Activated gamma-delta T cell treated with anti-CD3 and anti-CD28 coated beads, Interleukin-2, amount 50 U/mL, for 16 hours (primary cell): Measurements from ENCODE around the gene PMS1.
"Not testable (repeated sequence)": the region's sequence is repeated elsewhere in the genome, so short reads cannot be mapped to it uniquely, and the experiment has no call there.

Experiments used
- DNase-seq: peaks from one replicate; pipeline ENCODE4 v3.0.0-alpha.2; 2020; ENCODE audit warnings: low read depth

PMS1 gene

DNA sequence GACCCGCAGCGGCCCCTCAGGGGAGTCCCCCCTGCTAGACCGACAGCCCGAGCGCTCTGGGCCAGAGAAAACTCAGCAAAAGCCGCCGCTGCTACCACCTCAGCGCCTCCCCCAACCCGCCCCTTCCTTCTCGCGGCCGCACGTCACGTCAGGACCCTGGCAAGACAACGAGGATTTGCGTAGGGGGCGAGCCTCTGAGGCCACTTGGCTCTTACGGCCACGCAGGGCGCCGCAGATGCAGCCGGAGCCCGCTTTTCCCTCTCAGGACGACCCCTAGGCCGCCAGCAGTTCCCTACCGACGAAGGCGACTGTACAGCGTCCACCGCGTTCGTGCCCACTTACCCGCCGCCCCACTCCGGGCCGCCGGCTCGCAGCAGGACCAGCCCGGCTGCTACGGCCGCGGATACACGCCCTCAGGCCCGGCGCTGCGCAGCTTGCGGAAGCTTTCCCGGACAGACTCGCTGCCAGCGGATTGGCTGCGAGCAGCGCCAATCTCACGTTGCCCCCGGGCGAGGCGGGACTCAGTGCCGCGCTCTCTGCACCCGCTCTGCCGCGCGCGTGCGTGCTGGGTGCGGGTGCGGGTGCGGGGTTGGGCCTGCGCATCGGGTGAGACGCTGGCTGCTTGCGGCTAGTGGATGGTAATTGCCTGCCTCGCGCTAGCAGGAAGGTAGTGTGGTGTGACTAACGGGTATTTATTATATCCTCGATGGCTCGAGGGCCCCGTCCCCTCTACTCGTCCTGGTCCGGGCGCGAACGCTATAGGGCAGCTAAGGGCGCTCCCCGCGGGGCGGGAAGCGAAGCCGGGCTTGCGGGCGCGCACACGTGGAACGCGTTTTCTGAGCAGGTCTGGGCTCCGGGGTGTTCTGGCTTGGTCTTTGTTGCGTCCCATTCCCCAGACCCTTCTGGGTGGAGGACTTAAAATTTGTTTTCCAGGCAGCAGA is at the start of gene PMS1, which contains the start of gene ORMDL1:
TSS of gene PMS1 (plus strand) at position 524 of the 941 bp plus-strand sequence. CDS start 7,360 bp downstream, outside the sequence.
TSS of gene ORMDL1 (minus strand) at position 413 of the 941 bp plus-strand sequence. CDS start 1,744 bp downstream, outside the sequence.
- DNase-seq, result peak; percentile 88

DNA sequence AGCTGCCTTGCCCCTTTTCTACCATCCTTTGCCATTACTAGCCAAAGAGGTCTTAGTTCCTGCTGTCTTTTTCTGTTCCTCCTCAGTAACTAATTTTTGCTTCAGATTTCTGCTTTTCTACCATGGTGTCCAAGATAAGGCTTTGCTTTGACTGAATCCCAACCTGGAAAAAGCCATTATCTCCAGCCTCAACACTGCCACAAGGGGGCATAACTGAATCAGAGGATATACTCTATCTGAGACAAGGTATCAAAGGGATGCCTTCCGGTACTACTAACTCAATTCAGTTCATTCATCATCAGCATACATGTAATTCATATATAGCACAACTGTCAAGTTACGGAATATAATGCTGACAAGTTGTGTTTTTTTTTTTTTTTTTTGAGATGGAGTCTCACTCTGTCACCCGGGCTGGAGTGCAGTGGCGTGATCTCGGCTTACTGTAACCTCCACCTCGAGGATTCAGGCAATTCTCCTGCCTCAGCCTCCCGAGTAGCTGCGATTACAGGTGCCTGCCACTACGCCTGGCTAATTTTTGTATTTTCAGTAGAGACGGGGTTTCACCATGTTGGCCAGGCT is 33.1 kb upstream of the PMS1 start:
- DNase-seq, result no peak

DNA sequence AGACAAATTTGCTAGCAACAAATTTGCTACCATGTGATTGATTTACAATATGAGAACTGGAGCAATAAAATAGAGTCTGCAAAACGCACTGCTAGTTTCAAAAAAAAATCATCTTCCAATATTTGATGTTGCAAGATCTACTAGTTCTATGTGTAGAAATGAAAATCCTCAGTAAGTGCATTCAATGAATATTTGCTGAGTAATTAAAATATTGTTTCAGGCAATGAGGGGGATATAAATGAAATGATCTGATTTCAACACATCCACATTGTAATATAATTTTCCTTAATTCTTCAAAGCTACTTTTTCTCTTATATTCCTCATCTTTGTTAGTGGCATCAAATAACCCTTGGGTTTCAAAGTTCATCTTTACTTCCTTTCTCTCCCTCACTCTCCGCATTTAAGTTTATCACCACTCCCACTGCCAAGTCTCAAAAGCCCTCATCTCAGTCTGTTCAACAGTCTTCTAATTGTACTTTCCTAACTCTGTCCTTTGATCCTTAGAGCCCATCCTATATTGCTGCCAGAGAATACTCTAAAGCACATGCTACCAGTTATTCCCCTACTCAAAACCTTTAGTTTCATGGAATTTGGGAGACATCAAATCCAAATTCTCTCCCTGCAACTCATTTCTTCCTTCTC is 27.8 kb upstream of the PMS1 start:
- DNase-seq, result no peak

DNA sequence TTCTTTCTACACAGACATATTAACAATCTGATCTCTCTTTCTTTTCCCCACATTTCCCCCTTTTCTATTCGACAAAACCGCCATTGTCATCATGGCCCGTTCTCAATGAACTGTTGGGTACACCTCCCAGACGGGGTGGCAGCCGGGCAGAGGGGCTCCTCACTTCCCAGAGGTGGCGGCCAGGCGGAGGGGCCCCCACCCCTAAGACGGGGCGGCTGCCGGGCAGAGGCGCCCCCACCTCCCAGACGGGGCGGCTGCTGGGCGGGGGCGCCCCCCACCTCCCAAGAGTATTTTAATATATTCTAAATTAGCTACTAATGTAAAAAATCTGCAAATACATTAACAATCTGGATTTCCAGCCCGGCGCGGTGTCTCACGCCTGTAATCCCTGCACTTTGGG is 24.1 kb upstream of the PMS1 start:
- DNase-seq, result not testable (repeated sequence)

DNA sequence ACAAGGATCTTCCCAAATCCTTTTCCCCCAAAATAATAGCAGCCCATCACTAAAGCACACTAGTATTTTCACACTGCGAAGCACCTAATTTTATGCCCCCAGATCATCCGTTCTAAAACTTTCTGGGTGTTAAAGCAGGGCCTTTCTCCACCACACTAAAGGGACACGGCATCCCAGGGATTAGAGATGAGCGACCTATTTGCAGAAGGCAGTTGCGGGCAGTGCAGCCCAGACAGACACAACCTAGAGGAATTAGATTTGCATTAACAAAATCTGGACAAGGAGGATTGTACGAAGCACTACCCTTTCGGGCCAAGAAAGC is 22.1 kb upstream of the PMS1 start:
- DNase-seq, result no peak

DNA sequence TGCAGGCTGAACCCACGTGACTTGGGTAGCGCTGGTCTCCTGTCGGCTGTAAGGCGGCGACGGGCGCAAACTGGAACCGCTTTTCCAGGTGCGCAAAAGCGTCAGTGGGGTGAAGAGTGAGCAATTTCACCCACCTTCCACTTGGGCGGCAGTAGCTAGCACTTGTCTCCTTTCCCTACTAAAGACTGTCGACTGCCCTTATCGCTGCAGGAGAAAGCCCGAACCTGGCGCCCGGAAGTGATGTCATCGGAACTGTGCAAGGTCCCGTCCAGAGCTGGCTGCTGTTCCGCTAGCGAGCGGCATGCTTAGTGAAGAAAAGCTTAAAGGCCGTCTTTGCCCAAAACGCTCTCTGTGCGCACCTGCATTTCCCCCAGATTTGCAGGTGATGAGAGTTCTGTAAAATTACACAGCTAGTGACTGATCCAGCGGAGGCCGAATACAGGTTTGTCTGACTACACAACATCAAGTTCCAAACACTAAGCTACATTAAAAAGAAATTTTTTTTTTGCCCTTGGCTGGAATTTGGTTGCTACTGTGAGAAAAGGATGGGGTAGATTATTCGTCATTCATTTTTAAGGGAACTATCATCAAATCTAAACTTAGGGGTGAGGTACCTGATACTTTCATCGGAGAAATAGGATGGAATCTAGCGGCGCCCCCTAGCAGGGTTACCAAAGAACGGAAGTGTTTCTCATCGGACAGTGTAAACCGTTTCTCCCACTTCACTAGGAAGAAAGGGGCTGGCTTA is 21.5 kb upstream of the PMS1 start, which contains the start of gene OSGEPL1:
TSS of gene OSGEPL1 (minus strand) at position 242 of the 748 bp plus-strand sequence. CDS start 1,152 bp downstream, outside the sequence.
- DNase-seq, result peak; percentile 86

DNA sequence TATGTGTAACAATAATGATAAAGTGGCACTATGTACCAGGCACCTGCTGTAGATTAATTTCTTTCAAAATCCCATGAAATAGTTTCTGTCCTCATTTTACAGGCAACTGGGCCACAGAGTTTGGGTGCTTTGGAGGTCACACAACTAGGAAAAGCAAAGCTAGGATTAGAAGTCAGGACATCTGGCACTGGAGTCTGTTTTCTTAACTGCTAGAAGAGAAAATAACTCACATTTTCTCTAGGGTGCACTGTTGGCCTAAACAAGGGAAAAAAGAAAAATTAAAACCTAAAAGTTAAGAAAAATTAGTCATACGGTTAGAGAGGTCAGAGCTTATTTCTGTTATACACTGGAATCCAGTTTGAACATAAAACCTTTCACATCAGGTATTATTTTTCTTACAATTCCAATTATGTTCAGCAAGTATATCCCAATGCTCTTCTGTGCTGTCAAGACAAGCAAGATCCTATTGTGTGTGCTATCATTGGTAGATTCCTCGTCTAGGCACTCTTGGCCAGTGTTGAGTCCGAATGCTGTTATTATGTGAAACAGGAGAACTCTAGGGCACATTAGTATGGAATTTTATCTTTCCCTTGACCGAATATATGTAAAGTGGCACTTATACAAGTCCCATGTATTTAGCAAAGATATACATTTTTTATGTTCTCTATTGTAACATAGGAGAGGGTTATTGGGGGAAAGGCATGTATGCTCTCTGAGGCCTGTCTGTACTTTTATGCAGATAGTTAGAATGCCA is 20.2 kb upstream of the PMS1 start:
- DNase-seq, result no peak

DNA sequence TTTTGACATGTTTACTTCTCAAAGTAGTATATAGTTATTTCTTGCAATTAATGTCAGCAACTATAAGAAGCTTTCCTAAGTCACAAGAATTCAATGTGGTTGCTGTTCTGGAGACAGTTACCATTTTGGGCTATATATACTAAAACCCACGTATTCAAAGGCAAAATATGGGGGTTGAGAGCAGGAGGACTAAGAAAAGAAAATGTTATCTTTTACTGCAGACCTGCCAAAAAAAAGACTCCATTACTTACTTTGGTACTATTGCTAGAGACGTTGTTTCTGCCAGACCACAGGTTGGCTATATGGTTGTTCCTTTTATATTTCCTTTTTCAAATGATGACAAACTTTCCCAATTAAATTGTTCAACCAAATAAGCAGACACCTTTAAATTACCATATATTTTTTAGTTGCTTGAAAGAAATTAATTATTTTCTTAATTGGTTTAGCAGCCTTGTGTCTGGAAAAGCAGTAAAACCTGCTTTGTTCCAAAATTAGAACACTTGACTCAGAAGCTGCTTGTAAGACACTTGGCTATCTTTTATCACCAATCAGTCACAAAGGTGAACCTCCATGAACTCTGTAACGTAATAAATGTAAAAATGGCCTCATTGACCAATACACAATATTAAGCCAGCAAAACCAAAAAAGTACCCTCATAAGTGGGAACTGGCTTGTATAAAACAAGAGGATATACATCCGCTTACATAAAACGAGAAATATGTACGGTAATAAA is 13.5 kb upstream of the PMS1 start:
- no peak for DNase-seq

DNA sequence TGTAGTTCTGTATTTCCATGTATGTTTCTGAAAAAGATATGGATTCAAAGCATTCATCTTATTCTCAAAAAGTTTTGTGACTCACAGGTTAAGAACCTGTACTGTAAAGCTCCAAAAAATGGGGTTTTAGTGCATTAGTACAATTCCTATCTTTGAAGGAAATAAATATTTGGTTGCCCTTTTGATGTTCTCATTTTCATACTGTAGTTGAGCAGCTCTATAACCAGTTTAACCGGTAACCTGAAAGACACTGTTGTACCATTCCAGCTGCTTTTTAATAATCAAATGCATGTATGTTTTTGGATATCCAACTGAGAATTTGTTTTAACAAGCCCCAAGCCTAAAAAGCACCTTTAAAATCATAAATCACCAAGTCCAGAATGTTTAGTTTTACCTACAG is 12.0 kb upstream of the PMS1 start:
- DNase-seq, result no peak

DNA sequence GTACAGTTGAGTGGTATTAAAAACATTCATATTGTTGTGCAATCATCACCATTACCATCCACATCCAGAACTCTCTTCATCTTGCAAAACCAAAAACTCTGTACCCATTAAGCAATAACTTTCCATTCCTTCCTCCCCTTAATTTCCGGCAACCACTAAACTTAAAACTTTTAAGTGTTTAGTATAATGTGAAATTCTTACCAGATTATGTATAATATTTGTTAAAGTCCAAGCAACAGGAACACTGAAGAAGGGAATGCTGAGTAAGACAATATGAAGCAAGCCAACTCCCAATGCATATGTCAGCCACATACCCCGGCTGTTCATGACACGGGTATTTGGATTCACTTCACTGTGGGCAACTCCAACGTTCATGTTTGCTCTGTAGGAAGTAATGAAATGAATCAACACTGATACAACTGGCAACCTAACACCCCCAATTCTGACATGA is 2.0 kb upstream of the PMS1 start:
- DNase-seq, result no peak

DNA sequence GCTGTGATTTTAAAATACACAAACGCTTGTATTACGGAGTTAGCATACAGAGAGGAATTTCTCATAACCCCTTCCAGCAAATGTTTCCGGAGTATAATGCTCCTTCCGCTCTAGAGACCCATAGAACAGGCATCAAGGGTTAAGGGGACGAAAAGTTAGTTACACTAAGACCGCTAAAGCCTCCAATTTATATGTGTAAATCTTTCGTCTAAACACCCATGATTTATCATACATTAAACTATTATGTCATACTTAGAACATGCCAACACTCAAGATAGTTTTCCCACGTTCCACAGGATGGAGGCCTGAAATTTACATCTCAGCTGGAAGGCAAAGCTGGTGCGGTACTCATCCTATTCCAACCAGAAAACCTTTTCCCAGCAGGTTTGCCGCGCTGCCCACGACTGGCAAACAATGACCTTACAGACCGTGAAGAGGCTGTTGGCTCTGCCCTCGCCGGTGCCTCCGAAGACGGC is 761 bp upstream of the PMS1 start:
- DNase-seq, result no peak

DNA sequence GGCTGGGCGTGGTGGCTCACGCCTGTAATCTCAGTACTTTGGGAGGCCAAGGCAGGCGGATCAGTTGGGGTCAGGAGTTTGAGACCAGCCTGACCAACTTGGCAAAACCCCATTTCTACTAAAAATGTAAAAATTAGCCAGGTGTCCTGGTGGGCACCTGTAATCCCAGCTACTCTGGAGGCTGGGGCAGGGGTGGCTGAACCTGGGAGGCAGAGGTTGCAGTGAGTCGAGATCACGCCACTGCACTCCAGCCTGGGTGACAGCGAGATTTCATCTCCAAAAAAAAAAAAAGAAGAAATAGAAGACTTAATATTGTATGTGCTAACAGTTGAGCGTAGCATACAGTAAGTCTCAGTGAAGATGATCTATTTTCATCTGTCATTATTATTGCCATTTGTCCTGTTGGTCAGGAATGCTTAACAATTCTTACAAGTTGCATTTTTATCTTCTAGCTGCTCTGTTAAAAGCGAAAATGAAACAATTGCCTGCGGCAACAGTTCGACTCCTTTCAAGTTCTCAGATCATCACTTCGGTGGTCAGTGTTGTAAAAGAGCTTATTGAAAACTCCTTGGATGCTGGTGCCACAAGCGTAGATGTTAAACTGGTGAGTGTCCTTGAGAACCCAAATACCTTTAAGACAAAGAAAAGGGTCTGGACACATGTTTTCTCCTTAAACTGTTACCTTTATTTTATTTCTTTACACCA is 7.2 kb downstream of the PMS1 start:
- no peak for DNase-seq

DNA sequence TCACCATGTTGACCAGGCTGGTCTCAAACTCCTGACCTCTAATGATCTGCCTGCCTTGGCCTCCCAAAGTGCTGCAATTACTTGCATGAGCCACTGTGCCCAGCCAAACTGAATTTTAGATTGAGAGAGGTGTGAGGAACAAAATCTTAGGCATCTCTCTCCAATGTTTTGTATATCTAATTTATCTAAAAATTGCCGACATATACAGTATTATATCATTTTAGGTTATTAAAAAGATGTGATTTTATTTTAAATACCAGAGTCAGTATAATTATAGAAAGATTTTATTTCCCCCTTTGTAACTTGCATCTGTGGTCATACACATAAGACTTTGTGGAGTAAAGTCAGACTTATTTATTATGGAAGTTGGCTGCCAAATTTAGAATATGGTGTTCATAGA is 10.1 kb downstream of the PMS1 start:
- DNase-seq, result no peak

DNA sequence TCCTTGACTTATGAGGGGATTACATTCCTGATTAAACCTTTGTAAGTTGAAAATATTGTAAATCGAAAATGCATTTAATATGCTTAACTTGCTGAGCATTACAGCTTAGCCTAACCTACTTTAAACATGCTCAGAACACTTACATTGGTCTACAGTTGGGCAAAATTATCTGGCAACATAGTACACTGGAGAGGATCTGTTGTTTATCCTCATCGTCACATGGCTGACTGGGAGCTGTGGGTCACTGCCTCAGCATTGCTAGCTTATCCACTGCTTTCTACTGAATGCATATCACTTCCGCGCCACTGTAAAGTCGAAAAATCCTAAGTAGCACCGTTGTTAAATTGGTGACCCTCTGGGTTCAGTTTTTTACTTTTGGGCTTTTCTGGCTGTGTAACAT is 13.7 kb downstream of the PMS1 start:
- no peak for DNase-seq

DNA sequence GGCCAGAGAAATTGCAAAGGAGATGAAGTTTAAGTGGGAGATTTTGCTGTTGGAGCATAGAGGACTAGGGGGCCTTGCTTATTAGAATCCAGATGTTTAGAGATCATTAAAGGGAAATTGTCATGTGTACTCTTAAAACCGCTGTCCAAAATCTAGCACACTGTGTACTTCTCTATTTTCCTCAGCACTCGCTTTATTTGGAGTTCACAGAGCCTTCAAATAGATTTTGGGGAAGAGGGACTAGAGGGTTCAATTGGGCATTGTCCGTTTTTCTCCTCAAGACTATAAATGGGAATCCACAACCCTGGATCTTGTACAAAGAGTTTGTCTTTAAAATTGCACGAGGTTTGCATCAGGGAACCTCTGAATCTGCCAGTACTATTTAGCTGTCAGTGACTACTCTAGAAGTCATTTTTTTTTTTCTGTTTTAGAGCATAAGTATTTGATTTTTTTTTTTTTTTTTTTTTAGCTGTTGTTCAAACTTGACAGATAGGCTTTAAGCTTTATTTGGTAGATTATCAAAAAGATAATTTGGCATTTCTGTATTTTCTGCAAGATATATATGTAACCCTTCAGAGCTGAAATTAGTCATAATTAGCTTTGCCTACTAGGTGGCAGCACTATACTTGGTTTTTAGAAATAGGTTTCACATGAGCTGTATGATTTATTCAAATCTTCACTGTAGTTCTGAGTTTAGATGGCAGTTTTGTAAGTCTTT is 14.2 kb downstream of the PMS1 start:
- DNase-seq, result no peak

DNA sequence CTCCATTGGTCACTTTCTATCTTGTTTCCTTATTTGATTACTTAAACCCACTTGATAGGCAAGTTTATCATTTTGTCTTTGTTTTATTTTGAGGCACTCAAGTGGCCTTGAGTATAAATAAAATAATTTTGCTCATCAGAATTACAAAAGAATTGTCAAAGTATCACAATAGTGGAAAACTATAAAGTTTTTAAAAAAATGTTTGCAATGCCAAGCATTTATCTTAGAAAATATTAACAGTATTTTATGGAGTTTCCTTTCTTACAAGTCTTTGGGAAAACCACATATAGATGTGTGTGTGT is 14.7 kb downstream of the PMS1 start:
- no peak for DNase-seq

DNA sequence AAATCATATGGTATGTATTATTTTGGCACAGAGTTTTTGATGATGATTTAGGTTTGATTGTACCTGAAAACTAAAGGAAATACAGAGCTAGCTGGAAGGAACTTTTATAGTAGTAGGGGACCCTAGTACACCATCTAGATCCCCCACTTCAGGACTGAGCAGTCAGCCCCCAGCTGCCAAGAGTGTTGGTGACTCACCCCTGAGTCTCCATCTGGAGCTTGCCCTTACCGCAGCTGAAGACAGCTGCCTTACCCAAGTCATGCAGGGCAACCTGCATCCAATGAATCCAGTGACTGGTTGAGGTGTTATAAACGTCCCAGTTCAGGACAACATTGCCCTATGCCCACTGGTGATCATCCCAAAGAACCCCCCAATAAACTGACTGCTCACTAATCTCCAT is 15.3 kb downstream of the PMS1 start:
- no peak for DNase-seq

DNA sequence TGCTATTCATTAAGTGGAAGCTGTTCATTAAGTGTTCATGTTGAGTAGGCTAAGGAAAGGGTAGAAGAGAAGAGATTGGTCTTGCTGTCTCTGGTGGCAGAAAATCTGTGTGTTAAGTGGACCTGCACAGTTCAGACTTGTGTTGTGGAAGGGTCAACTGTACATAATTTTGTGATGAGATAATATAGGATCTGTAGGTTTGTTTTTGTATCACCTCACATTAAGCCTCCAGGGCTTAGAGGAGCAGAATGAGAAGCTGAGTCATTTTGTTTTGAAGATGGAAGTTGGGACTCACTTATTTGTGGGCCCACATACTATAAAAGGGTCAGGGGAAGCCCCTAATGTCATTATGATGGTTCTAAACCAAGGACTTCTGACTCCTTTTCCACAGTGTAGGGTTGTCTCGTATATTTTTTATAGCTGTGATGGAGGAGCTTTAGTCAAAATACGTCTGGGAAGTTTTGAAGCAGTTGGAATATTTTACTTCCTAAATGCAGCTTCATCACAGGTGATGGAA is 18.2 kb downstream of the PMS1 start:
- no peak for DNase-seq

DNA sequence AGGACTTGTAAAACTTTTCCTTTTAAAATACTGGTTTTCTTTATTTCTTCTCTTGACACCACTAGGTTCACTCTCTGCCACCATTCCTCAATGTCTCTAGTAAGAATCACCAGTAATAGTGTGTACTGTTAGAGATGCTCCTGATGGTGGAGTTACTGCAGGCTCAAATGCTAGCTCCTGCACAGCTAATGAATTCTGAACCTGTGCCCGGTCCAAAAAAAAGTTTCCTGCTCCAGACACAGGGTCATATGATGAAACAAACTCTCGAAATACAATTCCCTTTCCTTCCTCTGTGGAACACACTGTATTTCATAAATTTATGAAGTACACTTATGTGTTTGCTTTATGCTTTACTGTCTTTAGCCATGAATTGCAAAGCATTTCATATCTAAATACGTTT is 19.2 kb downstream of the PMS1 start:
- DNase-seq, result no peak
